ENCODE results near the gene ABCA9. TPM values are rescaled to one million over a fixed set of nuclear protein-coding genes. Genes with fewer than 3 reads are reported as not detected.
A peak's percentile ranks its signal among the peaks of the same experiment; 100 is the strongest.

ABCA9 gene
- total and polyA plus RNA-seq, 2 of the 13 experiments (the other 11 are each of a cell fraction or from before 2014, with no cell fraction given) = 0.04 TPM; not detected in 1

DNA sequence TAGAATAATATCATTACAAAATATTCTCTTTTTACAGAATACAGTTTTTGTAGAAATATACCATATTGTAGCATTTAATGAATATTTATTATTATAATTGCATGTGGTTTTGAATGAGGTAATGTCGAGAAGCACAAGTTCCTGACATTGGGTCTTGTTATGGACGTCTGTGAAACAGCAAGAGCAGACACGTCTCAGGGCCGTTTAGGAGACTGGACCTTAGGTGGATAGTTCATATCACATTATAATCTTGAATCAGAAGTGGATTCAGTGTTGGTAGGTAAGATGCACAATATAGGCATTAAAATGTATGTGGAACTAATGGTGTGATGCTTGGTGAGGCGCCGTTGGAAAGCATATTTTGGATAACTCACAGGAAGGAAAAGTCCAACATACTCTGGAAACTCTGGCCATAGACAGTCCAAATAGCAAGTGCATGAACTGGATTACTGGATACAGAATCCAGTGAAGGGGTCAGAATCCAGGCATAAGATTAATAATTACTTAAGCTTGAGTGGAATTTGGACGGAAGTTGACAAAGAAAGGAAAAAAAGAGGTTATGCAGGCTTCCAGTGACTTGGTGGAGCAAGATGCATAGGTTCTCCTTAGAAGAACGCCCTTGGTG is 122.7 kb downstream of the ABCA9 start (continued):
- TF ChIP-seq ZNF644 (CRISPR knock-in tag; IDR thresholded peaks at IDR 0.05; ENCODE audit: low read depth) (peak; percentile 94), SMC3 (IDR thresholded peaks at IDR 0.05; ENCODE audit: low read length) (no peak; the same call in 1 of the 2 replicates), ZNF772 (CRISPR knock-in tag; IDR thresholded peaks at IDR 0.05) (no peak), SOX5 (CRISPR knock-in tag; IDR thresholded peaks at IDR 0.05; ENCODE audit: borderline replicate concordance) (peak; percentile 65), FOXA1 (IDR thresholded peaks at IDR 0.05) (no peak), FOXA1 (CRISPR knock-in tag; IDR thresholded peaks at IDR 0.05) (no peak), ZNF44 (CRISPR knock-in tag; IDR thresholded peaks at IDR 0.05) (no peak), MLLT10 (CRISPR knock-in tag; IDR thresholded peaks at IDR 0.05) (no peak), ZNF350 (CRISPR knock-in tag; IDR thresholded peaks at IDR 0.05; ENCODE audit: borderline replicate concordance, low read depth) (no peak), EHMT2 (IDR thresholded peaks at IDR 0.05; ENCODE audit: borderline replicate concordance, low read depth, low read length) (peak; percentile 91; the same call in 1 of the 2 replicates), ZFP36 (IDR thresholded peaks at IDR 0.05; ENCODE audit: borderline replicate concordance, low read depth, low read length, partially characterized antibody) (no peak), TCF7 (IDR thresholded peaks at IDR 0.05; ENCODE audit: low read depth) (no peak), REXO4 (CRISPR knock-in tag; IDR thresholded peaks at IDR 0.05; ENCODE audit: borderline replicate concordance) (no peak), HDAC2 (CRISPR knock-in tag; IDR thresholded peaks at IDR 0.05) (0 out of 2 replicates have a peak, but pooled peaks have one; percentile 34), ELF3 (CRISPR knock-in tag; IDR thresholded peaks at IDR 0.05) (peak; percentile 56), HCFC1 (IDR thresholded peaks at IDR 0.05; ENCODE audit: low read depth, low read length) (no peak), MXD4 (CRISPR knock-in tag; IDR thresholded peaks at IDR 0.05) (no peak), ZFY (CRISPR knock-in tag; IDR thresholded peaks at IDR 0.05) (peak; percentile 21; the same call in 1 of the 2 replicates)
- TF ChIP-seq, protein P1, sequence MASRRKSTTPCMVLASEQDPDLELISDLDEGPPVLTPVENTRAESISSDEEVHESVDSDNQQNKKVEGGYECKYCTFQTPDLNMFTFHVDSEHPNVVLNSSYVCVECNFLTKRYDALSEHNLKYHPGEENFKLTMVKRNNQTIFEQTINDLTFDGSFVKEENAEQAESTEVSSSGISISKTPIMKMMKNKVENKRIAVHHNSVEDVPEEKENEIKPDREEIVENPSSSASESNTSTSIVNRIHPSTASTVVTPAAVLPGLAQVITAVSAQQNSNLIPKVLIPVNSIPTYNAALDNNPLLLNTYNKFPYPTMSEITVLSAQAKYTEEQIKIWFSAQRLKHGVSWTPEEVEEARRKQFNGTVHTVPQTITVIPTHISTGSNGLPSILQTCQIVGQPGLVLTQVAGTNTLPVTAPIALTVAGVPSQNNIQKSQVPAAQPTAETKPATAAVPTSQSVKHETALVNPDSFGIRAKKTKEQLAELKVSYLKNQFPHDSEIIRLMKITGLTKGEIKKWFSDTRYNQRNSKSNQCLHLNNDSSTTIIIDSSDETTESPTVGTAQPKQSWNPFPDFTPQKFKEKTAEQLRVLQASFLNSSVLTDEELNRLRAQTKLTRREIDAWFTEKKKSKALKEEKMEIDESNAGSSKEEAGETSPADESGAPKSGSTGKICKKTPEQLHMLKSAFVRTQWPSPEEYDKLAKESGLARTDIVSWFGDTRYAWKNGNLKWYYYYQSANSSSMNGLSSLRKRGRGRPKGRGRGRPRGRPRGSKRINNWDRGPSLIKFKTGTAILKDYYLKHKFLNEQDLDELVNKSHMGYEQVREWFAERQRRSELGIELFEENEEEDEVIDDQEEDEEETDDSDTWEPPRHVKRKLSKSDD (CRISPR knock-in tag; IDR thresholded peaks at IDR 0.05; ENCODE audit: low read depth) = no peak
- TF ChIP-seq, protein P2, sequence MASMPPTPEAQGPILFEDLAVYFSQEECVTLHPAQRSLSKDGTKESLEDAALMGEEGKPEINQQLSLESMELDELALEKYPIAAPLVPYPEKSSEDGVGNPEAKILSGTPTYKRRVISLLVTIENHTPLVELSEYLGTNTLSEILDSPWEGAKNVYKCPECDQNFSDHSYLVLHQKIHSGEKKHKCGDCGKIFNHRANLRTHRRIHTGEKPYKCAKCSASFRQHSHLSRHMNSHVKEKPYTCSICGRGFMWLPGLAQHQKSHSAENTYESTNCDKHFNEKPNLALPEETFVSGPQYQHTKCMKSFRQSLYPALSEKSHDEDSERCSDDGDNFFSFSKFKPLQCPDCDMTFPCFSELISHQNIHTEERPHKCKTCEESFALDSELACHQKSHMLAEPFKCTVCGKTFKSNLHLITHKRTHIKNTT (CRISPR knock-in tag; IDR thresholded peaks at IDR 0.05) = no peak
- TF ChIP-seq, protein P3, sequence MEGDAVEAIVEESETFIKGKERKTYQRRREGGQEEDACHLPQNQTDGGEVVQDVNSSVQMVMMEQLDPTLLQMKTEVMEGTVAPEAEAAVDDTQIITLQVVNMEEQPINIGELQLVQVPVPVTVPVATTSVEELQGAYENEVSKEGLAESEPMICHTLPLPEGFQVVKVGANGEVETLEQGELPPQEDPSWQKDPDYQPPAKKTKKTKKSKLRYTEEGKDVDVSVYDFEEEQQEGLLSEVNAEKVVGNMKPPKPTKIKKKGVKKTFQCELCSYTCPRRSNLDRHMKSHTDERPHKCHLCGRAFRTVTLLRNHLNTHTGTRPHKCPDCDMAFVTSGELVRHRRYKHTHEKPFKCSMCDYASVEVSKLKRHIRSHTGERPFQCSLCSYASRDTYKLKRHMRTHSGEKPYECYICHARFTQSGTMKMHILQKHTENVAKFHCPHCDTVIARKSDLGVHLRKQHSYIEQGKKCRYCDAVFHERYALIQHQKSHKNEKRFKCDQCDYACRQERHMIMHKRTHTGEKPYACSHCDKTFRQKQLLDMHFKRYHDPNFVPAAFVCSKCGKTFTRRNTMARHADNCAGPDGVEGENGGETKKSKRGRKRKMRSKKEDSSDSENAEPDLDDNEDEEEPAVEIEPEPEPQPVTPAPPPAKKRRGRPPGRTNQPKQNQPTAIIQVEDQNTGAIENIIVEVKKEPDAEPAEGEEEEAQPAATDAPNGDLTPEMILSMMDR (CRISPR knock-in tag; IDR thresholded peaks at IDR 0.05) = peak; percentile 14; the same call in 1 of the 2 replicates
- TF ChIP-seq, protein P4, sequence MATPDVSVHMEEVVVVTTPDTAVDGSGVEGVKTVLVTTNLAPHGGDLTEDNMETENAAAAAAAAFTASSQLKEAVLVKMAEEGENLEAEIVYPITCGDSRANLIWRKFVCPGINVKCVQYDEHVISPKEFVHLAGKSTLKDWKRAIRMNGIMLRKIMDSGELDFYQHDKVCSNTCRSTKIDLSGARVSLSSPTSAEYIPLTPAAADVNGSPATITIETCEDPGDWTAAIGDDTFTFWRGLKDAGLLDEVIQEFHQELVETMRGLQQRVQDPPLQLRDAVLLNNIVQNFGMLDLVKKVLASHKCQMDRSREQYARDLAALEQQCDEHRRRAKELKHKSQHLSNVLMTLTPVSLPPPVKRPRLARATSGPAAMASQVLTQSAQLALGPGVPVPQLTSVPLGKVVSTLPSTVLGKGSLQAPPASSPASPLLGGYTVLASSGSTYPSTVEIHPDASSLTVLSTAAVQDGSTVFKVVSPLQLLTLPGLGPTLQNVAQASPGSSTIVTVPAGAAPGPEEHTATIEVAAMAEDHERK (CRISPR knock-in tag; IDR thresholded peaks at IDR 0.05; ENCODE audit: low read depth) = no peak
